K562 (cell line): ENCODE measurements around the gene ZNF222. TPM values are rescaled to one million over a fixed set of nuclear protein-coding genes. Genes with fewer than 3 reads are reported as not detected.

ENCODE experiments used
- CHD4 ChIP-seq: fragments of 200-600 bp; sonication (generic); IDR thresholded peaks from 3 replicates; pipeline ENCODE4 v1.6.1; 2012; ENCODE audit warnings: low read depth, mild to moderate bottlenecking, mixed read lengths, low read length, inconsistent platforms; ENCODE audit not compliant: insufficient read depth, insufficient replicate concordance, poor library complexity, severe bottlenecking
- CTCF ChIP-seq, 3 experiments: IDR thresholded peaks in 2 of 3; conservative IDR thresholded peaks in 1 of 3; 2 replicates each; pipeline ENCODE4 v1.5.1; 2011 to 2012; ENCODE audit warnings: low read length in 3 of 3, mild to moderate bottlenecking in 3 of 3, control low read depth in 2 of 3, improper control_type of control experiment in 1 of 3, inconsistent platforms in 1 of 3, low read depth in 1 of 3, mixed read lengths in 1 of 3, moderate library complexity in 1 of 3; ENCODE audit not compliant: insufficient read depth in 2 of 3
- ETS1 ChIP-seq: conservative IDR thresholded peaks from 2 replicates; pipeline ENCODE4 v1.6.1; 2011; ENCODE audit warnings: low read depth, mild to moderate bottlenecking, low read length; ENCODE audit not compliant: control insufficient read depth
- HMBOX1 ChIP-seq: sonication (generic); IDR thresholded peaks from 2 replicates; pipeline ENCODE4 v1.6.1; 2016
- HMG20B ChIP-seq: fragments of 250-450 bp; sonication (Bioruptor Pico); IDR thresholded peaks from 2 replicates; pipeline ENCODE4 v1.5.0; 2021; ENCODE audit warnings: mild to moderate bottlenecking
- MCM5 ChIP-seq: fragments of 450-650 bp; IDR thresholded peaks from 2 replicates; pipeline ENCODE4 v1.6.1; 2016; ENCODE audit warnings: low read depth
- MTA1 ChIP-seq: fragments of 450-650 bp; IDR thresholded peaks from 2 replicates; pipeline ENCODE4 v1.6.1; 2017; ENCODE audit warnings: borderline replicate concordance
- POLR2AphosphoS5 ChIP-seq: IDR thresholded peaks from 2 replicates; pipeline ENCODE4 v1.6.1; 2011; ENCODE audit warnings: mild to moderate bottlenecking, low read depth, low read length, moderate library complexity; ENCODE audit not compliant: control insufficient read depth, insufficient read depth
- SAFB ChIP-seq: fragments of 200-400 bp; formaldehyde crosslinking; IDR thresholded peaks from 2 replicates; pipeline ENCODE4 v1.6.1; 2017; ENCODE audit warnings: low read depth, low read length, borderline replicate concordance
- XRCC4 ChIP-seq: IDR thresholded peaks from one replicate; pipeline ENCODE4 v1.6.1; 2011; ENCODE audit not compliant: insufficient read depth, insufficient read length; ENCODE audit errors: extremely low read depth
- ZNF407 ChIP-seq: fragments of 450-650 bp; IDR thresholded peaks from 2 replicates; pipeline ENCODE4 v1.6.1; 2016; ENCODE audit warnings: low read depth
- ZNF445 ChIP-seq: fragments of 250-450 bp; sonication (Bioruptor Pico); IDR thresholded peaks from 2 replicates; pipeline ENCODE4 v1.4.0; 2020; ENCODE audit warnings: low read depth, mild to moderate bottlenecking, moderate library complexity
- polyA plus RNA-seq, 8 experiments: library from polyadenylated mRNA; depleted of rRNA in 4 of 8; stranded (reverse) in 5 of 8; unstranded in 3 of 8; fragments of >200 nt; fragmentation: Nextera tagmentation in 2 of 8; fragmentation: Illumina TruSeq in 1 of 8; extraction: Ambion mirVana in 2 of 8; extraction: Trizol in 1 of 8; gene quantifications; 2 replicates each; pipeline versions ENCODE4 v1.2.1 to v1.2.3, GENCODE V29; 2011 to 2014; ENCODE audit warnings: inconsistent platforms in 1 of 8, missing spikeins in 1 of 8
- total RNA-seq, 7 experiments: library from RNA; depleted of rRNA in 6 of 7; stranded (reverse); fragments of >200 nt in 6 of 7; fragmentation: Illumina TruSeq in 2 of 7; extraction: Trizol in 2 of 7; gene quantifications; 2 replicates each; pipeline versions ENCODE4 v1.2.1 to v1.2.3, GENCODE V29; 2011 to 2021; ENCODE audit warnings: low replicate concordance in 1 of 7

Gene ZNF222
- total and polyA plus RNA-seq, 9 of the 15 experiments (the other 6 are each of a cell fraction or from before 2014, with no cell fraction given): 2.3 to 4.5 (median 3.0) TPM

GRCh38 chr19:44002566-44003460 is 22.4 kb upstream of the ZNF222 start, which contains the start of gene ZNF230 (continued):
- TF ChIP-seq POLR2AphosphoS5 (peak; percentile 41; the same call in 1 of the 2 replicates), ZNF445 (CRISPR knock-in tag) (no peak), CTCF (IDR thresholded peaks at IDR 0.05 in 2 of 3, conservative IDR thresholded peaks at IDR 0.05 in 1 of 3; ENCODE audit: insufficient read depth in 2 of 3, low read depth in 1 of 3, low read length in 3 of 3) (no peak; a peak in 1 of 6 replicates), SAFB (no peak), CHD4 (no peak), XRCC4 (no peak), ZNF407 (no peak), MCM5 (no peak), HMBOX1 (no peak), HMG20B (no peak), ETS1 (peak; percentile 95), MTA1 (peak; percentile 51; the same call in 1 of the 2 replicates)
